Trophoblast cell (in vitro differentiated cells and primary cell): ENCODE results near the gene CYP27C1.

Experiments
- DNase-seq, 2 donors: peaks; one replicate each; pipeline ENCODE4 v3.0.0-alpha.2; 2016
- H2AFZ ChIP-seq: 2 replicates; pipeline ENCODE4 v1.6.1; 2013; ENCODE audit warnings: low read length, moderate library complexity, mild to moderate bottlenecking; ENCODE audit not compliant: insufficient read depth, poor library complexity
- H2AK5ac ChIP-seq: 2 replicates; pipeline ENCODE4 v1.6.1; 2013; ENCODE audit warnings: mild to moderate bottlenecking, low read length
- H2BK120ac ChIP-seq: 2 replicates; pipeline ENCODE4 v1.6.1; 2013; ENCODE audit warnings: low read length, mild to moderate bottlenecking, moderate library complexity; ENCODE audit not compliant: insufficient read depth, poor library complexity
- H2BK12ac ChIP-seq: 2 replicates; pipeline ENCODE4 v1.6.1; 2013; ENCODE audit warnings: mild to moderate bottlenecking, low read length, moderate library complexity
- H2BK5ac ChIP-seq: 2 replicates; pipeline ENCODE4 v1.6.1; 2013; ENCODE audit warnings: low read length, low read depth, moderate library complexity, mild to moderate bottlenecking; ENCODE audit not compliant: poor library complexity
- H3K14ac ChIP-seq: 2 replicates; pipeline ENCODE4 v1.6.1; 2013; ENCODE audit warnings: mild to moderate bottlenecking, low read length
- H3K18ac ChIP-seq: 2 replicates; pipeline ENCODE4 v1.6.1; 2013; ENCODE audit warnings: mild to moderate bottlenecking, low read length
- H3K23ac ChIP-seq: 2 replicates; pipeline ENCODE4 v1.6.1; 2013; ENCODE audit warnings: low read length
- H3K27ac ChIP-seq: 2 replicates; pipeline ENCODE4 v1.5.1; 2013; ENCODE audit warnings: low read depth, mild to moderate bottlenecking, inconsistent platforms, low read length, moderate library complexity
- H3K27me3 ChIP-seq: 2 replicates; pipeline ENCODE4 v1.6.1; 2013; ENCODE audit warnings: inconsistent platforms, mild to moderate bottlenecking, low read length, moderate library complexity; ENCODE audit not compliant: insufficient read depth
- H3K36me3 ChIP-seq, 2 experiments: 1 replicate in 1 of 2; 2 replicates in 1 of 2; pipeline ENCODE4 v1.6.1; 2013; ENCODE audit warnings: low read length in 2 of 2, mild to moderate bottlenecking in 2 of 2, moderate library complexity in 1 of 2; ENCODE audit not compliant: insufficient read depth in 2 of 2, control insufficient read depth in 1 of 2
- H3K4ac ChIP-seq: 2 replicates; pipeline ENCODE4 v1.6.1; 2013; ENCODE audit warnings: low read depth, mild to moderate bottlenecking, low read length, moderate library complexity
- H3K4me1 ChIP-seq, 2 experiments: 1 replicate in 1 of 2; 2 replicates in 1 of 2; pipeline ENCODE4 v1.6.1; 2013; ENCODE audit warnings: low read length in 2 of 2, mild to moderate bottlenecking in 2 of 2, moderate library complexity in 1 of 2; ENCODE audit not compliant: insufficient read depth in 2 of 2, control insufficient read depth in 1 of 2
- H3K4me2 ChIP-seq: 2 replicates; pipeline ENCODE4 v1.6.1; 2013; ENCODE audit warnings: inconsistent platforms, mild to moderate bottlenecking, low read length, moderate library complexity
- H3K4me3 ChIP-seq: 2 replicates; pipeline ENCODE4 v1.5.1; 2013; ENCODE audit warnings: mild to moderate bottlenecking, low read depth, low read length, inconsistent platforms
- H3K79me1 ChIP-seq: one replicate; pipeline ENCODE4 v1.6.1; 2013; ENCODE audit warnings: low read length
- H3K79me2 ChIP-seq: 2 replicates; pipeline ENCODE4 v1.6.1; 2013; ENCODE audit warnings: low read length, mild to moderate bottlenecking; ENCODE audit not compliant: control insufficient read depth, insufficient read depth, poor library complexity
- H3K9ac ChIP-seq: 2 replicates; pipeline ENCODE4 v1.6.1; 2013; ENCODE audit warnings: mild to moderate bottlenecking, low read length
- H3K9me3 ChIP-seq: 2 replicates; pipeline ENCODE4 v1.6.1; 2013; ENCODE audit warnings: low read depth, mild to moderate bottlenecking, control low read depth, inconsistent platforms, low read length; ENCODE audit not compliant: insufficient read depth
- H4K12ac ChIP-seq: 2 replicates; pipeline ENCODE4 v1.6.1; 2013; ENCODE audit warnings: low read depth, mild to moderate bottlenecking, low read length, moderate library complexity
- H4K8ac ChIP-seq: 2 replicates; pipeline ENCODE4 v1.6.1; 2013; ENCODE audit warnings: low read depth, mild to moderate bottlenecking, low read length, moderate library complexity
- H4K91ac ChIP-seq: one replicate; pipeline ENCODE4 v1.6.1; 2013; ENCODE audit warnings: low read depth, mild to moderate bottlenecking, low read length, moderate library complexity
- WGBS: extraction: QIAGEN DNeasy Blood & Tissue Kit; methylation state at CpG from one replicate; pipeline ENCODE4 v1.1.7; 2013; ENCODE audit warnings: missing lambda C conversion rate; ENCODE audit not compliant: insufficient read length, insufficient coverage; ENCODE audit errors: extremely low coverage; 5-methylcytosine and 5-hydroxymethylcytosine counted together

Gene CYP27C1

GRCh38 chr2:127185705-127186104 is 34.4 kb downstream of the CYP27C1 start:
- no peak overlapping the region for H2BK12ac ChIP-seq
- H3K9me3 ChIP-seq, result no peaks in the 10 kb centered on the region
- no peak overlapping the region for H3K27ac ChIP-seq
- H3K79me2 ChIP-seq, result no peaks in the 10 kb centered on the region
- H3K23ac ChIP-seq, result no peak overlapping the region
- no peaks in the 10 kb centered on the region for H3K79me1 ChIP-seq
- H3K4me2 ChIP-seq, result no peak overlapping the region
- no CpG with 5 or more reads among the region's 4 CpGs for WGBS
- H3K9ac ChIP-seq, result no peak overlapping the region
- no peak overlapping the region for H3K14ac ChIP-seq
- no peak overlapping the region for H3K4me3 ChIP-seq
- H3K18ac ChIP-seq, result no peak overlapping the region
- DNase-seq, result no peak
- no peak overlapping the region for H2BK5ac ChIP-seq
- H3K4ac ChIP-seq, result no peak overlapping the region
- H2AFZ ChIP-seq, result no peak overlapping the region
- no peak overlapping the region for H4K91ac ChIP-seq
- H3K4me1 ChIP-seq, result no peaks in the 10 kb centered on the region
- no peaks in the 10 kb centered on the region for H3K36me3 ChIP-seq
- H4K12ac ChIP-seq, result no peak overlapping the region
- H2BK120ac ChIP-seq, result no peak overlapping the region
- H2AK5ac ChIP-seq, result no peak overlapping the region
- no peaks in the 10 kb centered on the region for H3K27me3 ChIP-seq
- no peak overlapping the region for H4K8ac ChIP-seq

GRCh38 chr2:127185093-127185492 is 35.0 kb downstream of the CYP27C1 start:
- Histone ChIP-seq H2BK5ac (no peak overlapping the region), H3K79me1 (no peaks in the 10 kb centered on the region), H3K79me2 (no peaks in the 10 kb centered on the region), H3K9ac (no peak overlapping the region), H2BK12ac (no peak overlapping the region), H2BK120ac (no peak overlapping the region), H4K8ac (no peak overlapping the region), H3K9me3 (no peaks in the 10 kb centered on the region), H3K4me1 (no peaks in the 10 kb centered on the region), H3K4me2 (no peak overlapping the region), H3K14ac (no peak overlapping the region), H4K12ac (no peak overlapping the region), H3K23ac (no peak overlapping the region), H3K18ac (no peak overlapping the region), H3K4me3 (no peak overlapping the region), H4K91ac (no peak overlapping the region), H3K27me3 (no peaks in the 10 kb centered on the region), H2AFZ (no peak overlapping the region), H2AK5ac (no peak overlapping the region), H3K36me3 (no peaks in the 10 kb centered on the region), H3K4ac (no peak overlapping the region), H3K27ac (no peak overlapping the region)
- WGBS, result no CpG with 5 or more reads among the region's 9 CpGs
- no peak for DNase-seq

- Histone ChIP-seq H4K8ac (no peak overlapping the region), H3K27me3 (no peaks in the 10 kb centered on the region), H3K9me3 (peaks cover 1% of the 10 kb centered on the region)
These were observed 36.3 kb downstream of the CYP27C1 start for GRCh38 chr2:127183771-127184170.

GRCh38 chr2:127182626-127183458 is 37.3 kb downstream of the CYP27C1 start:
- H3K9ac ChIP-seq, result no peak overlapping the region
- no peak overlapping the region for H3K18ac ChIP-seq
- DNase-seq, result no peak
- no peak overlapping the region for H3K14ac ChIP-seq
- no peaks in the 10 kb centered on the region for H3K4me1 ChIP-seq
- H4K91ac ChIP-seq, result no peak overlapping the region
- no peak overlapping the region for H3K23ac ChIP-seq
- H3K4ac ChIP-seq, result no peak overlapping the region
- H4K12ac ChIP-seq, result no peak overlapping the region
- H3K79me1 ChIP-seq, result no peaks in the 10 kb centered on the region
- no peak overlapping the region for H3K4me2 ChIP-seq
- no CpG with 5 or more reads among the region's 10 CpGs for WGBS
- no peak overlapping the region for H3K27ac ChIP-seq
- H4K8ac ChIP-seq, result no peak overlapping the region
- no peak overlapping the region for H2AK5ac ChIP-seq
- H2BK120ac ChIP-seq, result no peak overlapping the region
- no peak overlapping the region for H2AFZ ChIP-seq
- H3K9me3 ChIP-seq, result peaks cover 2% of the 10 kb centered on the region
- H3K36me3 ChIP-seq, result no peaks in the 10 kb centered on the region
- no peaks in the 10 kb centered on the region for H3K79me2 ChIP-seq
- H2BK12ac ChIP-seq, result no peak overlapping the region
- H3K27me3 ChIP-seq, result no peaks in the 10 kb centered on the region
- no peak overlapping the region for H2BK5ac ChIP-seq
- H3K4me3 ChIP-seq, result no peak overlapping the region

More at GRCh38 chr2:127183771-127184170, 36.3 kb downstream of the CYP27C1 start:
- Histone ChIP-seq H3K27ac (no peak overlapping the region), H3K4me2 (no peak overlapping the region), H3K4me1 (no peaks in the 10 kb centered on the region), H4K12ac (no peak overlapping the region), H3K23ac (no peak overlapping the region), H2AFZ (no peak overlapping the region), H3K79me2 (no peaks in the 10 kb centered on the region), H3K4me3 (no peak overlapping the region), H2AK5ac (no peak overlapping the region), H3K18ac (no peak overlapping the region), H3K36me3 (no peaks in the 10 kb centered on the region), H3K9ac (no peak overlapping the region), H2BK5ac (no peak overlapping the region), H3K79me1 (no peaks in the 10 kb centered on the region), H2BK12ac (no peak overlapping the region), H3K4ac (no peak overlapping the region), H4K91ac (no peak overlapping the region), H2BK120ac (no peak overlapping the region), H3K14ac (no peak overlapping the region)
- DNase-seq, result no peak
- no CpG with 5 or more reads among the region's 3 CpGs for WGBS
